RWPE2 (cell line): ENCODE measurements around the gene ALG12.

ENCODE experiments used
- ATAC-seq: fragments of 200-7000 bp; cut with Tn5 transposase; 3 replicates; pipeline ENCODE4 v1.9.1; 2021; ENCODE audit warnings: low read depth
- DNase-seq: peaks from one replicate; pipeline ENCODE4 v3.0.0-alpha.2; 2020; ENCODE audit warnings: low spot score
- H3K27ac ChIP-seq: fragments of 450-650 bp; 2 replicates; pipeline ENCODE4 v1.5.1; 2017; ENCODE audit warnings: mild to moderate bottlenecking; ENCODE audit not compliant: poor library complexity, severe bottlenecking
- H3K27me3 ChIP-seq: fragments of 250-450 bp; sonication (Bioruptor Pico); 2 replicates; pipeline ENCODE4 v1.5.1; 2021; ENCODE audit warnings: mild to moderate bottlenecking, moderate library complexity; ENCODE audit not compliant: insufficient read depth, poor library complexity, severe bottlenecking
- H3K36me3 ChIP-seq: fragments of 250-450 bp; sonication (Bioruptor Pico); 2 replicates; pipeline ENCODE4 v1.5.1; 2020; ENCODE audit warnings: low read depth, mild to moderate bottlenecking, moderate library complexity
- H3K4me1 ChIP-seq: fragments of 250-450 bp; sonication (Bioruptor Pico); 2 replicates; pipeline ENCODE4 v1.5.1; 2021; ENCODE audit warnings: mild to moderate bottlenecking, moderate library complexity; ENCODE audit not compliant: insufficient read depth, poor library complexity, severe bottlenecking
- H3K4me3 ChIP-seq: fragments of 250-450 bp; sonication (Bioruptor Pico); 2 replicates; pipeline ENCODE4 v1.5.1; 2021; ENCODE audit warnings: mild to moderate bottlenecking, moderate library complexity; ENCODE audit not compliant: severe bottlenecking
- H3K9me3 ChIP-seq: fragments of 250-450 bp; sonication (Bioruptor Pico); 2 replicates; pipeline ENCODE4 v1.5.1; 2021; ENCODE audit warnings: mild to moderate bottlenecking, moderate library complexity; ENCODE audit not compliant: severe bottlenecking
- CTCF ChIP-seq: fragments of 450-650 bp; IDR thresholded peaks from one replicate; pipeline ENCODE4 v1.5.1; 2017; ENCODE audit warnings: mild to moderate bottlenecking, moderate library complexity; ENCODE audit not compliant: poor library complexity, severe bottlenecking

ALG12 gene

GRCh38 chr22:49887064-49887451 is 31.2 kb downstream of the ALG12 start:
- peaks cover 8% of the 10 kb centered on the region for H3K9me3 ChIP-seq
- H3K4me3 ChIP-seq = no peak overlapping the region
- ATAC-seq (no peak), DNase-seq (no peak)
- no peaks in the 10 kb centered on the region for H3K4me1 ChIP-seq
- no peaks in the 10 kb centered on the region for H3K27me3 ChIP-seq
- H3K27ac ChIP-seq = no peak overlapping the region
- TF ChIP-seq CTCF = no peak
- peaks cover 75% of the 10 kb centered on the region for H3K36me3 ChIP-seq

- Histone ChIP-seq H3K9me3 (peaks cover 8% of the 10 kb centered on the region), H3K27ac (no peak overlapping the region), H3K4me1 (no peaks in the 10 kb centered on the region), H3K27me3 (no peaks in the 10 kb centered on the region), H3K36me3 (peaks cover 78% of the 10 kb centered on the region), H3K4me3 (no peak overlapping the region)
- no peak for TF ChIP-seq CTCF
- no peak for DNase-seq
- ATAC-seq = no peak
These were observed 31.7 kb downstream of the ALG12 start for GRCh38 chr22:49886346-49887063.

DNA sequence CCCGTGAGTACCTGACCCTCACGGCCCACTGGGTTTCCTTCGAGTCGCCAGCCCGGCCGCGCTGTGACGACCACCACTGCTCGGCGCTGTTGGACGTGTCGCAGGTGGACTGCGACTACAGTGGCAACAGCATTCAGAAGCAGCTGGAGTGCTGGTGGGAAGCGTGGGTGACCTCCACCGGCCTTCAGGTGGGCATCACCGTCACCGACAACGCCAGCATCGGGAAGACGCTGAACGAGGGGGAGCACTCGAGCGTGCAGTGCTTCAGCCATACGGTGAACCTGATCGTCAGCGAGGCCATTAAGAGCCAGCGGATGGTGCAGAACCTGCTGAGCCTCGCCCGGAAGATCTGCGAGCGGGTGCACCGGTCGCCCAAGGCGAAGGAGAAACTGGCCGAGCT is 32.4 kb downstream of the ALG12 start:
- DNase-seq (no peak), ATAC-seq (no peak)
- H3K36me3 ChIP-seq = peaks cover 71% of the 10 kb centered on the region
- no peak overlapping the region for H3K27ac ChIP-seq
- H3K9me3 ChIP-seq = peaks cover 6% of the 10 kb centered on the region
- no peaks in the 10 kb centered on the region for H3K27me3 ChIP-seq
- no peak for TF ChIP-seq CTCF
- H3K4me3 ChIP-seq = no peak overlapping the region
- no peaks in the 10 kb centered on the region for H3K4me1 ChIP-seq

GRCh38 chr22:49885281-49885680 is 33.0 kb downstream of the ALG12 start:
- Histone ChIP-seq H3K36me3 (peaks cover 67% of the 10 kb centered on the region), H3K4me3 (no peak overlapping the region), H3K27me3 (no peaks in the 10 kb centered on the region), H3K9me3 (peaks cover 6% of the 10 kb centered on the region), H3K27ac (no peak overlapping the region), H3K4me1 (no peaks in the 10 kb centered on the region)
- ATAC-seq = no peak
- TF ChIP-seq CTCF = no peak
- no peak for DNase-seq

- peaks cover 61% of the 10 kb centered on the region for H3K36me3 ChIP-seq
- peaks cover 3% of the 10 kb centered on the region for H3K9me3 ChIP-seq
These were observed 33.6 kb downstream of the ALG12 start for GRCh38 chr22:49884503-49885260.

More at GRCh38 chr22:49884503-49885260, 33.6 kb downstream of the ALG12 start:
- DNase-seq (no peak), ATAC-seq (no peak)
- Histone ChIP-seq H3K27ac (no peak overlapping the region), H3K4me1 (no peaks in the 10 kb centered on the region), H3K27me3 (no peaks in the 10 kb centered on the region), H3K4me3 (no peak overlapping the region)
- no peak for TF ChIP-seq CTCF
